NCI-H1436 treated with DMSO at 0.1 percent for 48 hours (cell line): ENCODE data around the gene PLA2G12A.

Experiments
- DNase-seq: peaks from one replicate; lab custom pipeline; 2025; lab: John Stamatoyannopoulos, UW

Gene PLA2G12A

GRCh38 chr4:109676886-109677285 lies 53.0 kb downstream of the PLA2G12A start:
- no peak for DNase-seq

GRCh38 chr4:109675843-109676242 lies 54.0 kb downstream of the PLA2G12A start:
- no peak for DNase-seq

DNA sequence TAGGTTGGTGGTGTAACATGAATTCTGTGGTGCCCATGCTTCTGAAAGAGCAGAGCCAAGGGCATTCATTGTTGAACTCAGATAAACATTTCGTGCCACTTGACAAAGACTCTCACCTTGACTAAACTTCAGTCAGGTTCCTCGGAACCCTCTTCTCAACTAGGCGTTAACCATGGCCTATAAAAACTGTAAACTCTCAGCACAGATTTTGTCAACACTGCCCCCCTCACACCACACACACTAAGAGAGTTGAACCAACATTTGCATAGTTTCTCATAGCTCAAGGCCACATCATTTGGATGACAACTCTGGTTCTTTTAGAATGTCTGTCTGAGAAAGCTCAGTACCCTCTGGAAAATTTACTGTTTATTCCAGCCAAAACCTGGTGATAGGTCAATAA lies 54.7 kb downstream of the PLA2G12A start:
- DNase-seq = no peak

- DNase-seq = no peak
Observed at GRCh38 chr4:109673303-109673702, 56.6 kb downstream of the PLA2G12A start.

DNA sequence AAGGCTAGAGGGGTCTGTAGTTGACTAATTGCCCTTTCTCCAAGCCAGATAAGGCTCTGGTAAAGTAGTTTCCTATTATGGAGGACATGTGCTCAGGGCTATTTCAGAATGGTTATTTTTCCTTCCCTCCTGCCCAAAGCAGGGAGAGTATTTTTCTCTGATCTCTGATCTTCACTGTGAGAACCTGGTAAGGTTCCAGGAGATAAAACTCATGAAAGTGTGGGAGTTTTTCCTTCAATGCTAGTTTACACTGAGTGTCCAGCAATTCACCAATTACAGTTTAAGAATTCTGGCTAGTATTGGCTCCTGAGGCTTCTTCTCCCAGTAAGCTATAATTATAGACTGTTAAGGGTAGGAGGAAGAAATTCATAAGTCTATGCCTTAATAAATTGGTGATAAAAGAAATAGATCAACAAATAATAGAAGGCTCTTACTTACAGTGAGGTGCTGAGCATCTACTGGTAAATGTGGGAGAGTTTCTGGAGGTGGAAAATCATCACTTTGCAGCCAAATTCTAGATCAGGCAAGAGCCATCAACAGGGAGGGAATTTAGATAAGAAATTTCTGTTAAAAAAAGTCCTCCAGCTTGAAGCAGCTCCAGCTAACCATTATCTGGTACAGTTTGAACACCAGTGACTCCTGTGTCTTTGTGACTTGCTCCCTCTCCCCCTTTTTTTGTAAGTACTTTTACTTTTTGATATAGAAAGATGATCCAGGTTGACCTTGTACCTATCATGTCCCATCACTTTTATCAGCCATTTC lies 57.5 kb downstream of the PLA2G12A start:
- DNase-seq = no peak

DNA sequence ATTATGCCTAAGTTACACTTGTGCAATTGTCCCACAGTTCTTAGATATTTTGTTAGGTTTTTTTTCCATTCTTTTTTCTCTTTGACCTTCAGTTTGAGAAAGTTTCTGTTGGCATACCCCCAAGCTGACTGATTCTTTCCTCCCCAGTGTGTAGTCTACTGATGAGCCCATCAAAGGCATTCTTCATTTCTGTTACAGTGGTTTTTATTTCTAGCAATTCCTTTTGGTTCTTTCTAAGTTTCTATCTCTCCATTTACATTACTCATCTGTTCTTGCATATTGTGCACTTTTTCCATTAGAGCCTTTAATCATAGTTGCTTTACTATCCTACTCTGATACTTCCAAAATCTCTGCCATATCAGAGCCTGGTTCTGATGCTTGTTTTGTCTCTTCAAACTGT lies 58.5 kb downstream of the PLA2G12A start:
- no peak for DNase-seq

DNA sequence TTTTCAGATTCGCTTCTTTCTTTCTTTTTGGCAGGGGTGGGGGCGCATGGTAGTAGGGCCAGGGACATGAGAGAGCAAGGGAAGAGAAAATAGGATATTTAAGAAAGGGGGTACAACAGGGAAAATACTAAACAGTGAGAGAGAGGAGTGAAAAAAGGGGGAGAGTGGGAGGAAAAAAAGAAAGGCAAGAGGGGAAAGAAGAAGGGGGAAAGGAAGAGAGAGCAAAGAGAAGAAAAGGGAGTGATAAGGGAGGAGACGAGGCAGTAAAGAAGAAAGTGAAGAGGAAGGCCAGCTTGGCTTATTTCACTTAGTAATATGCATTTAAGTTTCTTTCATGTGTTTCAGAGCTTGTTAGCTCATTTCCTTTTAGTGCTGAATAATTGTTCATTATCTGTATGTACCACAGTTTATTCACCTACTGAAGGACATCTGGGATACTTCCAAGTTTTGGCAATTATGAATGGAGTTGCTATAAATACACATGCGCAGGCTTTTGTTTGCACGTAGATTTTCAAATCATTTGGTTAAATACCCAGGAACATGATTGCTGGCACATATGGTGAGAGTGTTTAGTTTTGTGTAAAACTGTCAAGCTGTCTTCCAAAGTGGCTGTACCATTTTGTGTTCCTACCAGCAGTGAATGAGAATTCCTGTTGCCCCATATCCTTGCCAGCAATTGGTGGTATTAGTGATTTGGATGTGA lies 63.9 kb downstream of the PLA2G12A start:
- DNase-seq = no peak

DNA sequence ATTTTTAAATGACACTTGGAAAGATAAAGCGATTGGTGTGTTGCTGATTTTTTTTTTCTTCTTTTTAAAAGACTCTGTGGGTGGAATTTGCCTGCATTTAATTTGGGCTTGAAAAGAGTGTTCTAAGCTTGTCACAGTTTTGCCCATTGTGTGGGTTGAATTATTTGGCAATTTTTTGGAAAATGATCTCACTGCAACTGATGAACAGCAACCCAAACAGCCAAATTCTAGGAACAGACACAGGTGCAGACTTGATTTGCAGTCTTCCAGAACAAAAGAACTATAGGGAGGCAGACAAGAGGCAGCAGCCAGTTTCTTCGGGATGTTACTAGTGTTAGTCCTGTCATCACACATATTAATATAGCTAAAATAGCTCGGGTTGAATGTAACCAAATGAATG lies 67.1 kb downstream of the PLA2G12A start:
- no peak for DNase-seq

- no peak for DNase-seq
Observed at GRCh38 chr4:109662116-109662515, 67.8 kb downstream of the PLA2G12A start.
